GM12892 (cell line): Measurements from ENCODE around the gene SEC16A.

Experiments used
- POLR2A ChIP-seq: IDR thresholded peaks from 2 replicates; pipeline ENCODE4 v1.6.1; 2011; ENCODE audit warnings: low read depth, low read length, control low read depth
- POLR2AphosphoS5 ChIP-seq: IDR thresholded peaks from 2 replicates; pipeline ENCODE4 v1.6.1; 2011; ENCODE audit warnings: low read depth, low read length, control low read depth
- TAF1 ChIP-seq: IDR thresholded peaks from 2 replicates; pipeline ENCODE4 v1.6.1; 2011; ENCODE audit warnings: low read depth, mild to moderate bottlenecking, control low read depth, low read length, borderline replicate concordance

DNA sequence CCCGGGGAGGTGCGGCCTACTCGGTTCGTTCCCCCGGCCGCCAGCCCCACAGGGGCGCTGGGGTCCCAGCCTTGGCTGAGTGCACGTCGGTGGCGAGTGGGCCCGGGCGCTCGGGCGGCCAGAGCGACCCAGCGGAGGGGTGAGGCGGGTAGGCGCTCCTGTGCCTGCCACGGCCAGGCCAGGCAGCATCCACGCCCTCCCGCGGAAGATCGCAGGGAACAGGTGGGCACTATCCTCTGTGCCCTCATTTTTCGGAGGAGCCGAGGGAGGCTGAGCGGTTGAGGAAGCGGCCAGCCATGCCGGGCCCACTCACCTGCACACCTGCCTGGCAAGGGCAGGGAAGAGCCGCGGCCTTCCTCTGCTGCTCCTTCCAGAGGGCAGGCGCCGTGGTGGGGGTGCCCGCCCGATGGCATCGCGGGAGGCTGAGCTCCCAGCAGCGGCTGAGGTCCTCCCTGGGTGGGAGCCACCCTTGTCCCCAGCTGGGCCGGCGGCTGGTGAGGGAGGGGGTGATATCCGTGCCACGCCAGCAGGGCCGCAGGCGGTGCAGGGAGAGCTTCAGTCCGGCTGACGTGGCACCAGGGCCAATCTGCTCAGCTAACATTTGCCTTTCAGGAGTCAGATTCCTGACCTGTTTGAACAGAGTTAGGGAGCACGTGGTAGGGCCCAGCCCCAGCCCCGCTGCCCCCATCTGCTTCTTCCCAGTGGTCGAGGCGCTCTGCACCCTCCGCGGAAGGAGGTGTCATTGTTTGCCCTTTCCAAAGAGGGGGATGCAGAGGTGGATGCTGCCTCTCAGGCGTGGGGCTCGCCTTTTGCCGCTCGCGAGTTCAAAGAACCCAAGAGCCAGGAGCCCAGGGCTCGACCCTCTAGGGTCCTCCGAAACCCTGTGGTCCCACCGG, 1.6 kb upstream of the SEC16A start:
- no peak for TF ChIP-seq POLR2A
- no peak for TF ChIP-seq TAF1
- no peak for TF ChIP-seq POLR2AphosphoS5
